Measurements from ENCODE around the gene PIK3C2A. TPM values are rescaled to one million over a fixed set of nuclear protein-coding genes. Genes with fewer than 3 reads are reported as not detected.

PIK3C2A gene
- total and polyA plus RNA-seq, 2 of the 13 experiments (the other 11 are each of a cell fraction or from before 2014, with no cell fraction given), result 27.5 to 49.9 TPM

DNA sequence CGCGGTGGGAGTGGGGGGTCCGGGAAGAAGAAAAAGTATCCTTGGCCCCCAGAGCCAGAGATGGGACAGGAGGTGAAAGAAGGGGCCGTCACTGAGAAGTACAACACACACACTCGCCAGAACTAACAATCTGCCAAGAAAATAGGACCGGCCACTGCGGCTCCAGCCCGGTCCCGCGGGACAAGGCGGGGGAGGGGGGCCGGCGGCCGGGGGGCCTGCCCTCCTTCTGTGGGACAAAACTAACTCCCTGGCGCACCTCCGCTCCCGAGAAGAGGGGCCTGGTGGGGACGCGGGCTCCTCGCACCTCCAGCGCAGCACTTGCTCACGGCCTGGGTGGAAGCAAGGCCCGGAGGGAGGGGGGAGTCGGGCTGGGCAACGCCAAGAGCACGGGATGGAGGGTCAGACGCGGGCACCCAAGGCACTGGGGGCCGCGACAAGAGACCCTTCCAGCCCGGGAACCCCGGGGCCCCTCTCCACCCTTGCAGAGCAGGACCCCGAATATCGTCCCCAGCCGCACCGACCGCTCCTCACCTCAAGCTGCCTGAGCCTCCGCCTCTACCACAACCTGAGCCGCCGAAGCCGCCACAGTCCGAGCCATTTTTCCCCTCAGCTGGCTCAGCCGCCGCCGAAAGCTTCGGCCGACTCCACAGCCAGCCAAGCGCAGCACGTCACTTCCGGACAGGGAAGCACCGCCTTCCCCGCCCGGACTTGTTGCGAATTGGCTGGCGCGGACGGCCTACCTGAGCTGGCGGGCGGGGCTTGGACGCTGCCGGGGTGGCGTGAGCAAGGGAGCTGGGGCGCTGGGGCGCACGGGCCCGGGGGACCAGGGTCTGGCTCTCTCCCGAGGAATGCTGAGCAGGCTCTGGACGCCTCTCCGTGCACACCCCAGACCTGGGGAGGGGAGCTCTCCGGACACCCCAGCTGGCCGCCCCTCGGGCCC, at the start of gene PIK3C2A (continued):
- TF ChIP-seq NBN (conservative IDR thresholded peaks at IDR 0.05), result no peak
- peak; percentile 84 for TF ChIP-seq ZNF781 (CRISPR knock-in tag; IDR thresholded peaks at IDR 0.05; ENCODE audit: borderline replicate concordance, not compliant biosample characterization)
- no peak for TF ChIP-seq SP140L (CRISPR knock-in tag; IDR thresholded peaks at IDR 0.05; ENCODE audit: borderline replicate concordance)
- peak; percentile 78; the same call in 1 of the 2 replicates for TF ChIP-seq SMAD9 (CRISPR knock-in tag; IDR thresholded peaks at IDR 0.05)
- TF ChIP-seq ESRRA (CRISPR knock-in tag; IDR thresholded peaks at IDR 0.05; ENCODE audit: low read depth), result no peak
- TF ChIP-seq STAG1 (CRISPR knock-in tag; IDR thresholded peaks at IDR 0.05), result no peak
- peak; percentile 90 for TF ChIP-seq DMAP1 (CRISPR knock-in tag; IDR thresholded peaks at IDR 0.05)
- no peak for TF ChIP-seq NFRKB (IDR thresholded peaks at IDR 0.05)
- TF ChIP-seq ZNF44 (CRISPR knock-in tag; IDR thresholded peaks at IDR 0.05), result peak; percentile 24; the same call in 1 of the 2 replicates
- peak; percentile 72; the same call in 1 of the 2 replicates for TF ChIP-seq MXD3 (CRISPR knock-in tag; IDR thresholded peaks at IDR 0.05)
- no peak for TF ChIP-seq HINFP (CRISPR knock-in tag; IDR thresholded peaks at IDR 0.05; ENCODE audit: low read depth)
- TF ChIP-seq, protein P1, sequence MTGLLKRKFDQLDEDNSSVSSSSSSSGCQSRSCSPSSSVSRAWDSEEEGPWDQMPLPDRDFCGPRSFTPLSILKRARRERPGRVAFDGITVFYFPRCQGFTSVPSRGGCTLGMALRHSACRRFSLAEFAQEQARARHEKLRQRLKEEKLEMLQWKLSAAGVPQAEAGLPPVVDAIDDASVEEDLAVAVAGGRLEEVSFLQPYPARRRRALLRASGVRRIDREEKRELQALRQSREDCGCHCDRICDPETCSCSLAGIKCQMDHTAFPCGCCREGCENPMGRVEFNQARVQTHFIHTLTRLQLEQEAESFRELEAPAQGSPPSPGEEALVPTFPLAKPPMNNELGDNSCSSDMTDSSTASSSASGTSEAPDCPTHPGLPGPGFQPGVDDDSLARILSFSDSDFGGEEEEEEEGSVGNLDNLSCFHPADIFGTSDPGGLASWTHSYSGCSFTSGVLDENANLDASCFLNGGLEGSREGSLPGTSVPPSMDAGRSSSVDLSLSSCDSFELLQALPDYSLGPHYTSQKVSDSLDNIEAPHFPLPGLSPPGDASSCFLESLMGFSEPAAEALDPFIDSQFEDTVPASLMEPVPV (CRISPR knock-in tag; IDR thresholded peaks at IDR 0.05), result peak; percentile 80
- TF ChIP-seq ZNF264 (CRISPR knock-in tag; IDR thresholded peaks at IDR 0.05), result no peak
- peak; percentile 79 for TF ChIP-seq CREM (IDR thresholded peaks at IDR 0.05)
- TF ChIP-seq CREM (CRISPR knock-in tag; IDR thresholded peaks at IDR 0.05), result peak; percentile 60; the same call in 1 of the 2 replicates
- no peak for TF ChIP-seq TCF7L2 (IDR thresholded peaks at IDR 0.05; ENCODE audit: low read depth, low read length)
- TF ChIP-seq, protein P2, sequence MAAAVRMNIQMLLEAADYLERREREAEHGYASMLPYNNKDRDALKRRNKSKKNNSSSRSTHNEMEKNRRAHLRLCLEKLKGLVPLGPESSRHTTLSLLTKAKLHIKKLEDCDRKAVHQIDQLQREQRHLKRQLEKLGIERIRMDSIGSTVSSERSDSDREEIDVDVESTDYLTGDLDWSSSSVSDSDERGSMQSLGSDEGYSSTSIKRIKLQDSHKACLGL (CRISPR knock-in tag; IDR thresholded peaks at IDR 0.05), result peak; percentile 55; the same call in 1 of the 2 replicates
- TF ChIP-seq GLMP (CRISPR knock-in tag; IDR thresholded peaks at IDR 0.05; ENCODE audit: borderline replicate concordance), result no peak
- no peak for TF ChIP-seq ZNF556 (CRISPR knock-in tag; IDR thresholded peaks at IDR 0.05; ENCODE audit: borderline replicate concordance)
- peak; percentile 31; the same call in 1 of the 2 replicates for TF ChIP-seq CBFB (CRISPR knock-in tag; IDR thresholded peaks at IDR 0.05)
- peak; percentile 47; the same call in 1 of the 2 replicates for TF ChIP-seq ARID2 (CRISPR knock-in tag; IDR thresholded peaks at IDR 0.05; ENCODE audit: borderline replicate concordance)
- TF ChIP-seq ZNF740 (CRISPR knock-in tag; IDR thresholded peaks at IDR 0.05), result no peak
- TF ChIP-seq, protein P3, sequence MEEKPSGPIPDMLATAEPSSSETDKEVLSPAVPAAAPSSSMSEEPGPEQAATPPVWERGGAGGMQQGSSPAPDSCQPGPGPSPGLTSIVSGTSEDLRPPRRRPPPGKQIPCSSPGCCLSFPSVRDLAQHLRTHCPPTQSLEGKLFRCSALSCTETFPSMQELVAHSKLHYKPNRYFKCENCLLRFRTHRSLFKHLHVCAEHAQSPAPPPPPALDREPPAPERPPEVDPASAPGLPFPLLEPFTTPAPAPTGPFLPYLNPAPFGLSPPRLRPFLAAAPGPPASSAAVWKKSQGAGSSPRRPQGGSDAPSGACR (CRISPR knock-in tag; IDR thresholded peaks at IDR 0.05), result no peak; the same call in 1 of the 2 replicates
- TF ChIP-seq ZNF343 (CRISPR knock-in tag; IDR thresholded peaks at IDR 0.05), result no peak

Data from HepG2 (cell line).